ENCODE results near the gene ADORA2A.

Gene ADORA2A

DNA sequence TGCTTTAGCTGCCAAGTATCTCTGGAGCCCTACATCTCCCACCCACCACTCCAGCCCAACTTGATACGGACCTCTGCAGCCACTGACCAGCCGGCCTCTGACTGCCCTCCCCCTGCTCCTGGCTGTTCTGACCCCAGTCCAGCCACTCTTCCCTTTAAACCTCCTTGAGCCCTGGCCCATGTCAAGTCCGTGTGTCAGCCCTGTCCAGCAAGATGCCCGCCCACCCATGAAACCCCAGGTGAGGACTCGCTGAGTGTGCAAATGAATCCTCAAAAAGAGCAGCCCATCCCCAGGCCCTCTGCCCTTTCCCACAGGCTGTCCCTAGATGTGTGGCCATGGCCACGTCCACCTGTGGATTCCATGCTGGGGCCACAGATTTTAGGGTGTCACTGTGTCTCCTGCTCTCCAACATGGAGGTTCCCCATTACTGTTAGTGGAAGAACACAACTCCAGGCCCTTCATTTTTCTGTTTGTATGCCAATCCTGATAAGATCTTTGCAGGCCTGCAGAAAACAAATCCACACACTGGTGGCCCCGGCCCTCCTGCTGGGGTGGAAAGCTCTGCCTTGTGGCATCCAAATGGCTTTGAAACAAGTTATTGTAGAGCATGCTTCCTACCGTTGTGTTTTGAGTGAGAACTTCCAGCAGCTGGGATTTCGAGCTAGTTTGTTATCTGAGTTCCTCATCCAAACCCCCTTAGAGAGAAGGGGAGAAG lies 22.7 kb upstream of the ADORA2A start:
- no peak for DNase-seq (ENCODE audit: low read depth)

DNA sequence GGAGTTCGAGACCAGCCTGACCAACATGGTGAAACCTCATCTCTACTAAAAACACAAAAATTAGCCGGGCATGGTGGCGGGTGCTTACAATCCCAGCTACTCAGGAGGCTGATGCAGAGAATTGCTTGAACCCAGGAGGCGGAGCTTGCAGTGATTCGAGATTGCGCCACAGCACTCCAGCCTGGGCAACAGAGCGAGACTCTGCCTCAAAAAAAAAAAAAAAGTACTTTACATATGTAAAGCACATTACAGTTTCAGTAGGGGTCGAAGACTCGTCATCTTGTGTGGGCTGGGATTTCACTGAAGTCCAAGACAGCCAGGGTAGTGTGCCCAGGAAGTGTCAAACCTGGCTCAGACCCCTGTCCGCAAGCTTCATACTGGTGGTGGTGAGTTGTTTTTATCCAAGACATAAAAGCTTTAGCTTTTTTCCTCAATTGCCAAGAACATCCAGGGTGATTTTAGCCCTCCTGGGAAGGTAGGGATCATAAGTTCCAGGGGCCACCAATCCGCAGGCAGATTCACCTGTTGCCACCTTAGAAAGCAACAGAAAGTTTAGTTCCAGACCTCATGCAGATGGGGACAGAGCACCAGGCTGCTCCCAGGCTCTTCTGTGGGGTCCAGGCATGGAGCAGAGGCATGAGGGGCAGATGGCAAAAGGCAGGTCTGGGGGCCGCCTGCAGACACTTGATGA lies 21.6 kb upstream of the ADORA2A start:
- DNase-seq (ENCODE audit: low read depth): no peak

DNA sequence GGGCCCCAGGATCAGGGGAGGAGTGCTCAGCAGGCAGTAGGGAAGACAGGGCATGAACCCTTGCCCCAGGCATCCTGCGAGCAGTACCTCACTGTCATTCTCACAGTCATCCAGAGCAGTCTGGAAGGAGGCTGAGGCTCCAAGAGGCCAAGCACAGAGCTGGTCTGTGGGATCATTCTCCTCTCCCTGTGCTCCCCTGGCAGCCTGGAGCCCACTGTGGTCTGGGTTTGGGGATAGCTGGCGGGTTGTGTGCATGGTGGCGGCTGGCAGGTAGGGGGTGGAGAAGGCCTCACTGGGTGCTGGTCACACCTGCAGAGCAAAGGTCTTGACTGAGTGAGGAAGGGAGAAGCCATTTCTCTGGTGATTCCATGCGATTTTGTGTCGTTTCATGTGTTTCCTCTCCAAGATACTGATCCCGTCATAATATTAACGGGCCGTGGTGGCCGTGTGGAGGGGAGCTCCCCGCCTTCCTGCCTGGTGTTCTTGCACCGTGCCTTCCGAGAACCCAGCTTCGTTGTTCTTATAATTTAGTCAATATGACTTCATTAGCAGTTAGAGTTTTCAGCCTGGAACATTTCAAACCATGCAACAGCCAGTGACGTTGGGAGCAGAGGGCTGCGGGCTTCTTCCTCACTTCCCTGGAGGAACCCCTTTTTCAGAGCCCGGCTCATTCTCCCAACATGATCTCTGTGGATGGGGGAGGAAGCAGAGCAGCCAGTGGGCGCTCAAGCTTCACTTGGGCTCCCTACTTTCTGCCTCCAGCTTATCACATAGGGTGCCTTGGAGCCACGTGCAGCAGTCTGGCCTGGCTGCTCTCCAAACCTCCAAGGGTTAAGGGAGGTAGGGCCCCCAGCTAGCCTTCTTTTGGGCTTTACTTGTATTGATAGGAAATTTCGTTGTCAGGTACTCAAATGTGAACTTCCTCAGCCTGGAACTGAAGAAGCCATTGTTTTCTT lies 20.8 kb upstream of the ADORA2A start:
- no peak for DNase-seq (ENCODE audit: low read depth)

DNA sequence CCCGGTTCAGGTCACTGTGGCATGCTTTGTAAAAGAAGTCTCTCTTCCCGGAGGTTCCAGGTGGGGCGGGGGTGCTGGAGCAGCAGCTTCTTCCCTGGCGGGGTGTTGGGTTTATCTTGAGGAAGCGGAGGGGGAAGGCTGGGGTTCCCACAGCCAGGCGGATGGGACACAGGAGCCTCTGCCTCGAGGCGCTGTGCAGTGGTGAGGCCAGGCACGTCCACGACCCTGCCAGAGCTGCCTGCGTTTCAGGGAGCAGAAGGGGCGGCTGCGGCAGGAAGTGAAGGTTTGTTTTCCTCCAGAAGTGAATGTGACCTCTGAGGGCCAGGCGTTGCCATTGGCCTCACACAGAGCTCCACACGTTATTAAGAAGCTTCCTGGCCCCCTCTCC lies 20.1 kb upstream of the ADORA2A start:
- no peak for DNase-seq (ENCODE audit: low read depth)

DNA sequence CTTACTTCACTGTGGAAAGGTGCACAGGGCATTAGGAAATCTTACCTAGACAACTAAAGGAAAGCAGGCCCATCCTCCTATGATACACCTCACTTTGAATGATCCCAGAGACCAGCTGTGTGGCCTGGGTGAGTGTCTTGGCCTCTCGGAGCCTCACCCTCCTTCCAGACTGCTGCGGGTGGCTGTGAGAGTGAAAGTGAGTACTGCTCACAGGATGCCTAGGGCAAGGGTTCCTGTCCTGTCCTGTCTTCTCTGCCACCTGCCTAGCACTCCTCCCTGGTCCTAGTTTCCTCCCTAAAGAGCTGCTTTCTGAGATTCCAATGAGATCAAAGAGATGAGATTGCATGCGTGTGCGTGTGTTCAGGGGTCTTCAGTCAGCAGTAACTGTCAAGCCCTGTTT lies 19.5 kb upstream of the ADORA2A start:
- DNase-seq (ENCODE audit: low read depth): no peak

DNA sequence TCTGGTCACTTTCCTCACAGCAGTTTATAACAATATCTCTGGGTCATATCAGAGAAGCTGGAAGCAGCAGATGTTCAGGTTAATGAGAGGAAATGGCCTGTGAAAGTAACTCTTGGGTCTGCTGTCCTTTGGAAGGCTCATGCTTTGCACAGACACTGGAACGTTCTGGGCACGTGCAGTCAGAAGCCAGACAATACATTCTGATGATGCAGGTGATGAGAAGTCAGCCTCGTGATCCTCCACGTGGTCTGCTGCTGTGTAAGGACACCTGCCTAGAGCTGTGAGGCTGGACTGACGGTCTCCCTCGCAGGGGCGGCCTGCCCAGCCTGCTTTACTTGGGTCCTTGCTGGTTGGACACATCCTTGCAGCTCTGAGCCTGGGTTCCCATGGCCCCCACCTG lies 18.8 kb upstream of the ADORA2A start:
- DNase-seq (ENCODE audit: low read depth): no peak

DNA sequence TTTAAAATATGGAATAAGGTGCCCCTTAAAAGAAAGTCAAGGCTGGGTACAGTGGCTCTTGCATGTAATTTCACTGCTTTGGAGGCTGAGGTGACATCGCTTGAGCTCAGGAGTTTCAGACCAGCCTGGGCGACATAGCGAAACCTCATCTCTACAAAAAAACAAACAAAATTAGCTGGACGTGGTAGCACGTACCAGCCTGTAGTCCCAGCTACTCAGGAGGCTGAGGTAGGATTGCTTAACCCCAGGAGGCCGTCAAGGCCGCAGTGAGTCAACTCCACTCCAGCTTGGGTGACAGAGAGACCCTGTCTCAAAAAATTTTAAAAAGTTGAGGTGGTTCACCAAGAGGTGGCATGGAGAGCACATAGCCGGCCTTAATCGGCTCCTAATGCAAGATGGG lies 17.7 kb upstream of the ADORA2A start:
- no peak for DNase-seq (ENCODE audit: low read depth)

DNA sequence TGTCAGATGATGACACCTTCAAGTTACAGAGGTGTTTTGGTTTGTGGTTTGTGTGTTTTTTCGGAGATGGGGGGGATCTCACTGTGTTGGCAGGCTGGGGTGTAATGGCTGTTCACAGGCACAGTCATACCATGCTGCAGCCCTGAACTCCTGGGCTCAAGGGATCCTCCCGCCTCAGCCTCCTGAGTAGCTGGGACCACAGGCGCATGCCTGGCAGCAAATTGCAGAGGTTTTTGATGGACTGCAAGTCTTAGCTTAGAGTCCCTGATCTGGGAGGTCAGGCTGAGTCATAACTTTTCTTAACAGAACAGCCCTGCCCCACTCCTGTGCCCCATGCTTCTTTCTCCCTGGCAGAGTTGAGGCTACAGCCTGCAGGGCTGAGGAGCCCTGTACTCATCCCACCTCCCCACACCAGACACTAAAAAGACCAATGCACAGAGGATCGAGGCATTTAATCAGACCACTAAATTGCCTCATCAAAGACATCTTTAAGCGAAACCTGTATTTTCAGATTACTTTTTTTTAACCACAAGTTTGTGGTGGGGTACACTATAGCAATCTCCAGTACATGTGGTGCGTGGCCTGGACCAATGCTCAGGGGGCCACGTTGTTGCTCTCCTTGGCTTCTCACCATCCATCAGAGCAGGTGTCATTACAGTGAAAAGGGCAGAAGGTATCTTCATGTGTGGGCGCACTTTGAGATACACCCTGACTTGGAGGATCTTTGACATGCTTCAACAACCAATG lies 17.1 kb upstream of the ADORA2A start:
- no peak for DNase-seq (ENCODE audit: low read depth)

DNA sequence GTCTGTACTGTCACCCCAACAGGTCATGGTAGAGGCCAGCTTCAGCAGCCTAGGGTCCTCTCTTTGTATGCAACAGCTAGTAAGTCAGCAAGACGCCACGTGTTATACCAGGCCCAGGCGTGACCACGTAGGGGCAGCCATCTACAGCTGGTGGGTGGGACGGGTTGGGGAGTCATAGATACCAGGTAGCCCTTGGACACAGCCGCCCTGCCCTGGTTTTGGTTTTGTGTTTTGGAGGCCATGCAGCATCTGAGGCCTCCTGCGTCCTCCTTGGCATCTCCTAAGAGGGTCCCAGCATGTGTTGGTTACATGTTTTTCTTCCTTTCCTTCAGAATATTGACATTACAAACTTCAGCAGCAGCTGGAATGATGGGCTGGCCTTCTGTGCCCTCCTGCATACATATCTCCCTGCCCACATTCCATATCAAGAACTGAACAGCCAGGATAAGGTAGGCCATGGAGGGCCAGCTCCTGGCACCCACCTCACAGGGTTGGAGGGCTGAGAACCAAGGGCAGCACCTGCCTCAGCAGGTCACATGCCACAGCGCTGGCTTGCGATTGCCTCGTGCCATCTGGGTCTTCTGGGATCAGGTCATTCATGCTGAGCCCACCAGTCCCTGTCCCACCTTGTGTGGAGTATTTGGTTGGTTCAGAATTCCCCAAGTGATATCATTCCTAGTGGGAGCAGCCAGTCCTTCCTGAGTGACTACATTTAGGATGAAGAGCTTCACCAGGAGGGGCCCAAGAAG lies 16.0 kb upstream of the ADORA2A start:
- DNase-seq (ENCODE audit: low read depth): no peak

DNA sequence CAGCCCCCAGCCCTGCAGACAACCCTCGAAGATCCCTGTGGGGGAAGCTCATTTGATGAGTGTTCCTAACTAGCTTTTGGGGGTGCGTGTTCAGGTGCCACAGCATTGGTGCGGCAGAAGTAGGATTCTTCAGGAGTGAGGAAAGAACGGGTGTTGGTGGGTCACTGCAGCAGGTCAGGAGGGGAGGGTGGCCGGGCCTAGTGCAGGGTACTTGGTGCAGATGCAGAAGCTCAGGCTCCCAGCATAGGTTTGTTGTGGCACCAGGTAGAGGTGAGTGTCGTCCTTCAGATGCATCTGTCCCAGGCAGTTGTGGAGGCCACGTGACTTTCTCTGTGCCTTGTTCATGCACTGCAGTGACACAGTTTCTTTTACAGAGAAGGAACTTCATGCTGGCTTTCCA lies 15.1 kb upstream of the ADORA2A start:
- DNase-seq (ENCODE audit: low read depth): no peak

DNA sequence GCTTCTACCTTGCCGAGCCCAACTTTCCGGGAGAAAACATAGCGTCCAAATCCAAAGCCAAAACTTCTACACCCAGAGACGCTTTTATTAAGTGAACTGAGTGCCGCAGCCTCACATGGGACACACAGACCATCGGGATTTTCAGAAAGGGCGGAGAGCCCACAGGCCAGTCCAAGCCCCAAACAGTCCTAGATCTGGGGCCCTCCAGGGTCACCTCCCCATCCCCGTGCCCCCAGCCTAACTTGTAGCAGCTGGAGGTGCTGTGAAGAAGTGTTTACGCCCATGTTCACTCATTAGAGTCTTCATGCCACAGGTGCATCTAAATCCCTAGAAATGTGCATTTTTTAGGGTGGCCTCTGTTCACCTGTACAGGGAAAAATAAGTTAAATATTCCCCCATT lies 14.1 kb upstream of the ADORA2A start:
- DNase-seq (ENCODE audit: low read depth): no peak

DNA sequence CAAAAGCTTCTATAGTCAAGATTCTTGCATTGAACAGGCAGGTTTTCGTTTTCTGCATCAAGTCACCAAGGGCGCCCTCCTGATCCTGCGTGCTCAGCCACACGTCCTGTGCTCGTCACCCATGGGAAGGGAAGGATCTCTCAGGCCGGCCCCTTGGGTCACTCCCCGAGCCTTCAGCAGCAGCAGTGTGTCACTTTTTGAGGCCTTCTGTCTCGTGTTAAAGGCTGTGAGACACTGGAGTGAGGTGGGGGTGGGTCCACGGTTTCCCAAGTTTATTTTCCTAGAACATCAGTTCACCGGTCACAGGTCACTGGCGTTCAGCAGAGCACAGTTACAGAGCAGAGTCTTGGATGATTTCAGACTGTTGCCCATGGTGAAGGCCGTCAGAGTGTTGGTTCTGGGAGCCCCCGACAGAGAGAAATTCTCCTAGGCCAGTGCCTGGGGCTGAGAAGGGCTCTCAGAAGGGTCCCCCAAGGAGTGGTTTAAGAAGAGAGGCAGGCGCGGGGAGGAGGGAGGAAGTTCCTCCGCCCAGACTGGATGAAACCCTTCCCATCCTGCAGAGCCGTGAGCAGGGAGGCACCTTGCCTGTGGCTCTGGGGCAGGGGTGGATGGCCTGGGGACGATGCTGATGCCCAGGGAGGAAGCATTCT lies 13.5 kb upstream of the ADORA2A start:
- no peak for DNase-seq (ENCODE audit: low read depth)

DNA sequence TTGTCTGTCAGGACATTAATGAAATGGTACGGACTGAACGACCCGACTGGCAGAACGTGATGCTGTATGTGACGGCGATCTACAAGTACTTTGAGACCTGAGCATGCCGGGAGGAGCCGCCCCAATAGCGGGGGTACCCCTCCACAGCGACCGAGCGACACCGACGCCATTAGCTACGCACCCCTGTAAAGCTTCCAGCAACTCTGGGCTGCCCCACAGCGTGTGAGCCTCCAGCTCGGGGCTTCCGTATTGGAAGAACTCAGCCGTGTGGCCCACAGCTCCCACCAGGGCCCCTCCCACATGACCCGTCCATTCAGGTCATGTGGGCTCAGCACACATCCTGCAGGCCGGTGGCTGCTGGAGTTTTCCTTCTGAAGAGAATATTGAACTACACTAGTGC lies 12.9 kb upstream of the ADORA2A start:
- no peak for DNase-seq (ENCODE audit: low read depth)

DNA sequence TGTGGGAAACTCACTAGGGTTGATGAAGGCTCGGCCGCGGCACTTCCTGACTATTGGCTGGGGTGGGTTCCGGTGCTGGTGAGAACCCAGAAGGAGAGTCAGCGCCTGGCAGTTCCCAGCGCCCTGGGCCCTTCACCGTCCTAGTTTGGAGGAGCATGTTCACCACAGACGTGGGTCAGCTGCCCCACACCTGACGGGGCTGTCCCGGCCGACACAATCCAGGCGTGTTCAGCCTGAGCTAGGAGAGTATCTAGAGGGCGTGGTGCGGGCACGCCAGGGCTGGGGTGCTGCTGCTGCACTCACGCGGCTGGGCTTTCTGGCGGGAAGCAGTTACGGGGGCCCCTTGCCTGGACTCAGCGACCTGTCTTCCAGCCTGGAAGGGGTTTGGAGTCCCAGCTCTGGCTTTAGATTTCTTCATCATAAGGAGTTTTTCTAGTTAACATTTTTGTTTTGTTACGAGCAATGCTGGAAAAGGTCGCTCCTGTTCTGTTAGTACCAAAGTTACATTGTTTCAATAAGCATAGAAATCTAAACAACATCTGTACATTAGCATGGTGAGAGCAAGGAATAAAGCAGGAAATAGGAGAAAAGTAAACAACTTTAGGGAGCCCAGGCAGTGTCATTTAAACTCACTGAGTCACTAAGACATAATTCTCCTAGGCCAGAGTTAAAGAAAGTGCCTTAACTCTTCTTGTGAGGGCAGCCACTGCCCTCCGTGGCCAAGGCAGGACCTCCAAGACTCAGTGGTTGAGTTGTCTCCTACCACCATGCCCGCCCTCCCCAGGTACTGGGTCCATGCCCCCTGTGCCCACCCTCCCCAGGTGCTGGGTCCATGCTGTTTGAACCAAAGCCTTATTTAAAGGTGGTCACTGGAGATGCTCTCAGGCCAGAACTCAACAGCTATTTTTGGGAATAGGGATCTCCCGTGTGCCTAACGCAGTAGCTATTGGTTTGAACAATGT lies 12.1 kb upstream of the ADORA2A start:
- DNase-seq (ENCODE audit: low read depth): no peak

DNA sequence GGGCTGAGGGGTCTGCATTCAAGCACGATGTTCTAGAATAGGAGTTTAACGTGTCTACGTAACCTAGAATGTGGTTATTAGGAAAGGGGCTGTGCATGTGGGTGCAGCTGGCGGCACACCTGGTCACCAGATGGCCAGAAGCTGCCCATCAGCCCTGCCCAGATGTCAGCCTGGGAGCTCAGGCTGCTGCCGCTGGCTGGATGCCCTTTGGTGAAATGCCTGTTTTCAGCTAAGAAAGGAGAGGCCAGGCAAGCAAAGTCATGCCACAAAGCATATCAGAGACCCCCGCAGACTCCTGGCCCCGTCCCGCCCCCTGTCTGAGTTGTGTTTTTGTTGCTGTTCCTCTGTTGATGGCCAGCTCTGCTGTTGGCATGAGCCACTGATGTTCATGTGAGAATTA lies 11.3 kb upstream of the ADORA2A start:
- peak; percentile 28 for DNase-seq (ENCODE audit: low read depth)

DNA sequence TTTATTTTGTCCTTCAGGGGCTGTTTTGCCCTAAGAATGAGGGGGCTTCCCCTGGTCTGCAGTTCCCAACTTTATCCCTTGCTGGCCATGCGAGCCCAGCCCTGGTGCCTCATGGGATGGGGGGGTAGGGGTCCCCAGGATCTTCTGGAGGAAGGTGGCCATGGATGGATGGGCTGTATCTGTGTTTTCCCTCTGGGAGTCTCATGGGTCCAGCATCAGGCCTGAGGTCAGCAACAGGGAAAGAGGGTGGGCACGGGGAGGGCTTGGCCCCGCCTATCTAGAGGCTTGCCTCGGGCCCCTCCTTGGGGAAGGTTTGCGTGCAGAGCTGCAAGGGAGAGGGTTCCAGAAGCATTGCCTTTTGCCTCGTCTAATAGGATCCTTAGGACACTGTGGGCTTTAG lies 10.8 kb upstream of the ADORA2A start:
- no peak for DNase-seq (ENCODE audit: low read depth)

DNA sequence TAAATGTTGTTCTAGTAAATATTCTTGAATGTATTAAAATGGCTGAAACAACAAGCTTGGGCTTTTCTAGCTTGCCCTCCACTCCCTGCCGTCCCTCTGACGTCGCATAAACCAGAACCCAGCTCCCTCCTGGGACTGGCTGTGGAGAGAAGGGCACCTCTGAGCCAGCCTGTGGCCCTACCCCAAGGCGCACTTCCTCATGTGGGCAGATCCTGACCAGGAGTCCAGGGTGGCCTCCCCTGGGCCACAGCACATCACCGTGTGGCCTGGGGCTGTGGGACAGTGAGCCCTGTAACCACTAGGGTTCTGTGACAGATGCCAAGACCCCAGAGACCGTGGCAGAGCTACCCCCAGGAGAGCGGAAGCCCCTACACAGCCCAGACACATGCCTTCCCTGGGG lies 10.2 kb upstream of the ADORA2A start:
- no peak for DNase-seq (ENCODE audit: low read depth)

DNA sequence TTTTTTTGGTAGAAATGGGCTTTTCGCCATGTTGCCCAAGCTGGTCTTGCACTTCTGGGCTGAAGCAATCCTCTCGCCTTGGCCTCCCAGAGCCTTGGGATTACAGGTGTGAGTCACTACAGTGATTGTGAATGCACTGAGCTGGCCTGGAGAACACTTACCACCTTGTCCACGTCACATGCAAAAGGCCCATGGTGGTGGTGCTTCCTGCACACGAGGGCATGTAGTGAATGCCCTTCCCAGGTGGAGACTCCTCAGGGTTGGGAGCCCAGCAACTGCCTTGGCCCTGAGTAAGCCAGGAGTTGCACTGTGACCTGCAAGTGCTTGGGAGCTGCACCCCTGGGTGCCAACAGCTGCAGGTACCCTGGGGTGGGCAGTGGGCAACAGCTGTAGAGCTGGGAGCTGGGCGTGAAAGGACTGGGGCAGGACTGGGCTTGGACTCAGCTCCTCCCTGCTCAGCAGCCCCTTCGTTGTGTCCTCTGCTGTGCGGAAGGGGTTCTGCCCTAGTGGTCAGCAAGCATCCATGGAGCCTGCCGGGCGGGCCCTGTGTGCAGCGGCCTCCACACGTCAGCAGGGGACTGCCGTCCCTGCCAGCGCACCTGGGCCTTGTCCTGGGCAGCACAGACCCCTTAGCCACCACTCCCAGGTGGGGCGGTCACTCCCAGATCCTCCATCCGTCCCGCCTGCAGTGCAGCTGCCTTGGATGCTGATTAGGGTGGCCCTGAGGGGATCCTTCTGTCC lies 9.3 kb upstream of the ADORA2A start:
- no peak for DNase-seq (ENCODE audit: low read depth)
